HG03342 (cell line): ENCODE measurements around the gene PNPLA5.

Source experiments
- ATAC-seq: cut with Tn5 transposase; IDR thresholded peaks from one replicate; pipeline ENCODE4 v1.9.1; 2021; ENCODE audit warnings: mild to moderate bottlenecking, moderate library complexity; ENCODE audit not compliant: unreplicated experiment

The PNPLA5 gene

GRCh38 chr22:43901976-43902643 lies 10.3 kb upstream of the PNPLA5 start:
- ATAC-seq = no peak

GRCh38 chr22:43900206-43900605 lies 8.4 kb upstream of the PNPLA5 start:
- ATAC-seq = no peak

DNA sequence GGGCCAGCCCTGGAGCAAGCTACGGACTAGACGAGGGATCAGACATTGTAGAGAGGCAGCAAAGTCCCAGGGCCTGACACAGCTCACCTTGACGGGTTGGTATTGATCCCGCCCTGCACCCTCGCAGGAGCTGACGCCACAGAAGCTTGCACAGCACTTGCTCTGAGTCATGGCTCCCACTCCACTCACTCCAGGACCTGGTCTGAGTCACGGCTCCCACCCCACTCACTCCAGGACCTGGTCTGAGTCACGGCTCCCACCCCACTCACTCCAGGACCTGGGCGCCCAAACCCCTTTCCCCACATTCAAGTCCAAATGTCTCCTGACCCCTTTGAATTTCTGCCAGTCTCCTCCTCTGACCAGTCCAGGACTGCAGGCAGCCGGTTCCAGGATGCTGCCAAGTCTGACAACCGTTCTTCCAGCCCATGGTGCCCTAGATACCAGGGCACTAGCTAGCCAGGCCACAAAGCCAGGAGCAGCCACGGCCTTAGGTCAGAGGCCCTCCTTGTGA lies 6.0 kb upstream of the PNPLA5 start:
- no peak for ATAC-seq

GRCh38 chr22:43895986-43896645 lies 4.3 kb upstream of the PNPLA5 start:
- no peak for ATAC-seq

DNA sequence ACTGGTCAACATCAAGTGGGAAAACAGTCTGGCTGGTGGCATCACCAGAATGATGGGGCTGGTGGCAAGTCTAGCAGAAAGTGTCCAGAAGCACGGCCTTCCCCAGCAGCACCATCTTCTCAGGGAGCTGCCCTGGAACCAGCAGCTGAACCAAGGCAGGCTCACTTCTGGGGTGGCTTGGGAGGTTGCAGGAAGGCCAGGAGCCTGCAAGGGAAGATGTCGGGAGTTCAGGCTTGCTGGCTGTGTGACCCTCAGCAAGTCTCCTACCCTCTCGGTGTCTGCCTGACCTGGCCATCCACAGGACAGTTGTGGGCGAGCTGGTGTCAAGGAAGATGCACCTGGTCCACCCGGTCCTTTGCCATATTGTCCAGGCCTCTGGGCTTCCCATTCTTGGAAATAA lies 2.3 kb upstream of the PNPLA5 start:
- no peak for ATAC-seq

DNA sequence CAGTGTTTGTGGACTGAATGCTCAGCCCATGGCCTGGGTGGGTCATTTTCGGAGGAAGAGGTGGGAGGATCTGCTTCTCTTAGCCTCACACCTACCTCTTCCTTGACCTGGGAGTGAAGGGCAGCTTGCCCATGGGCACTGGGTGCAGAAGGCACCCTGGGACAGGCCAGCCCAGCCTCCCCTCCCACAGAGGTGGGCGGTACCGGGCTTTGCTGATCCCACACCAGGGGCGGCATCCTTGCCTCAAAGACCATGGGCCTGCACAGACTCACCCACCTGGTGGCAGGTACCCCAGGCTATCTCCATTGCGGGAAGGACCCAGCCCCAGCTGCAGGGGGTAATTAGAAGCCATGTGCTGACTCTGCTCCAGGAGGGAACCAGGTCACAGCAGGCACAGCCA lies 1.5 kb upstream of the PNPLA5 start:
- ATAC-seq = no peak

DNA sequence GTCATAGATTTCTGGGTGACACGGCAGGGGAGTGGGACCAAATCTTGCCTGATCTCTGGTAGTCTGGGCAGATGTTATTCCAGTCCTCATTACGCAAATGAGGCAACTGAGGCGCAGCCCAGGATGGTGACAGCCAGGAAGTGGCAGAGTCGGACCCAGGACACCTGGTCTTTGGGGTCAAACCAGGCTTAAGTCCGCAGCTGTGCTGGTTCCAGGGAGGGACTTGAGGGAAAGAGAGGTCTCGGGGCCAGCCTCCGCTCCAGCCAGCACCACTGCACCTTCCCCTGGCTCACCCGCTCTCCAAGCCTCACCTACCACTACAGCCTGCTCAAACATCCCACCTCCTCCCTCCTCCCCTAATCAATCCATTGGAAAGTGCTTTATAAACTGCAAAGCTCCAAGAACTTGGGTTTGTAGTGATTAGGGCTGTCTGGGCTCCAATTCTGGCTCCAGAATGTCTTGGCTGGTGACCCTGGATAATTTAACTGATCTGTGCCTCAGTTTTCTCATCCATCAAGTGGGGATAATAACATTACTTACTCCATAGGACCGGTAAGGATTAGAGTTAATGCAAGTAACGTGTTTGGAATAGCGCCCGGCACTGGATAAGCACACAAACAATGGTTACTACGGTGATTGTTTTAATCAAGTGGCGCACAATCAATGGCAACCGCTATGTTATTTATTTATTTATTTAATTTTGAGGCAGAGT lies 526 bp upstream of the PNPLA5 start:
- ATAC-seq = no peak

DNA sequence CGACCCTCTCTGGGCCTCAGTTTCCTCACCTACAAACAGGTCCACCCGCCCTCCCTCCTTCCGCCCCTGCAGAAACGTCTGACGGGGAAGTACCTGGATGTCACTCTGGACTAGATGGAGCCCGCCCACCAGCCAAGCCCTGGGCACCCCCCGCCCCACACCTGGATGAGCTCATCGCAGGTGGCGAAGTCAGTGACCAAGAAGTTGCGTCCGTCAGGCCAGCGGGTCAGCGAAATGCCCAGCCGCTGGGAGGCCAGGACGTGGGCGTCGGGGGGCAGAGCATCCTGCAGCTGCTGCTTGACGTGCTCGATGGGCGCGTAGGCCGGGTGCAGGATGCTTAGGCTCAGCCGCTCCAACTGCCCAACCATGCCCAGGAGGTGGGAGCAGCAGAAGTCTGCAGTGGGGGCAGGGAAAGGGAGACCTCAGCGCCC lies 897 bp downstream of the PNPLA5 start:
- no peak for ATAC-seq

DNA sequence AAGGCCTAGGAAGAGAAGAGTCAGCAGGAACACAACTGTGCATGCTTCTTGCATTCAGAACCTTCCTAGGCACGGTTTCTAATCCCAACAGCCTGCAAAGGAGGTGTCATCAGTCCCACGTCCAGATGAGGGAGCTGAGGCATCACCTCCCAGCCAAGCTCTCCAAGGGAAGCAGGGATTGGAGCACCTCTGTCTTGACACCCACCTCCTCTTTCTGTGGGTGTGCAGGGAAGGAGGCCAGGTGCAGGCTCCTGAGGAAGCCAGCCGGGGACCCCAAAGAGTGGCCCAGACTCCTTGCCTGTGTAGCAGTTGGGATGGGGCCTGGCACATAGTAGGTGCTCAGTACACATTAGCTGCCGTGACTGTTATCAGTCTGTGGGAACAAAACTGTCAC lies 2.0 kb downstream of the PNPLA5 start:
- no peak for ATAC-seq

GRCh38 chr22:43889201-43889859 lies 2.5 kb downstream of the PNPLA5 start:
- ATAC-seq = no peak

GRCh38 chr22:43888740-43889139 lies 3.1 kb downstream of the PNPLA5 start:
- no peak for ATAC-seq

GRCh38 chr22:43887391-43887790 lies 4.4 kb downstream of the PNPLA5 start:
- no peak for ATAC-seq

GRCh38 chr22:43886231-43886630 lies 5.6 kb downstream of the PNPLA5 start:
- no peak for ATAC-seq

DNA sequence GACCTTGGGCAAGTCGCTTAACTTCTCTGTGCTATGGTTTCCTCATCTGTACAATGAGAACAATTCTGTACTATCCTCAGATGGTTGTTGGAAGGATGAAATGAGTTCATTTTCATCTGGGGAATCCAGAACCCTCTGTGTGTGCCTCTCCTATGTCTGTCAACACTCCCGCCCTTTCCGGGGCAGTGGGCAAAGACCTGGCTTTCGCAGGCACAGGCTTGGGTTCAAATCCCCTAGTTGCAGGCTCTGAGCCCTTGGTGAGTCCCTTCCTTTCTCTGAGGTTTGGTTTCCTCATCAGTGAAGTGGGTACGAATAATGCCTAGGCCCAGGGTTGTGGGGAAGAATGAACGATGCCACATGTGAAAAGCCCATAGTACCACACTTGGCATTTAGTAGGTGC lies 6.0 kb downstream of the PNPLA5 start:
- no peak for ATAC-seq

DNA sequence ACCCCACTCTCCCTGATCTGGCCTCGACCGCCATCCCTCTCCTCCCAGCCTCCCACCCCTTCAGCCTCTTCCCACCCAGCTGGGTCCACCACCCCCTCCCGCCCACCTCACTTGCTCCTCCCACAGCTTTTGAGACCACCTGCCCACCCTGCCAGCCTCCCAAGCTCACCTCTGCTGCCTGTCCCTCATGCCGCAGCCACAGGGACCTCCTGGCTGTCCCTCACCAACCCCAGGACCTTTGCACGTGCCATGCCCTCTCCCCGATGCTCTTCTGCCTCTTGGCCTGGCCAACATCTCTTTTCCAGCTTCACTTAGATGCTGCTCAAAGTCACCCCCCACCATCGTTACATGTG lies 6.5 kb downstream of the PNPLA5 start:
- ATAC-seq = no peak

GRCh38 chr22:43884600-43885318 lies 7.1 kb downstream of the PNPLA5 start:
- peak; percentile 72 for ATAC-seq

DNA sequence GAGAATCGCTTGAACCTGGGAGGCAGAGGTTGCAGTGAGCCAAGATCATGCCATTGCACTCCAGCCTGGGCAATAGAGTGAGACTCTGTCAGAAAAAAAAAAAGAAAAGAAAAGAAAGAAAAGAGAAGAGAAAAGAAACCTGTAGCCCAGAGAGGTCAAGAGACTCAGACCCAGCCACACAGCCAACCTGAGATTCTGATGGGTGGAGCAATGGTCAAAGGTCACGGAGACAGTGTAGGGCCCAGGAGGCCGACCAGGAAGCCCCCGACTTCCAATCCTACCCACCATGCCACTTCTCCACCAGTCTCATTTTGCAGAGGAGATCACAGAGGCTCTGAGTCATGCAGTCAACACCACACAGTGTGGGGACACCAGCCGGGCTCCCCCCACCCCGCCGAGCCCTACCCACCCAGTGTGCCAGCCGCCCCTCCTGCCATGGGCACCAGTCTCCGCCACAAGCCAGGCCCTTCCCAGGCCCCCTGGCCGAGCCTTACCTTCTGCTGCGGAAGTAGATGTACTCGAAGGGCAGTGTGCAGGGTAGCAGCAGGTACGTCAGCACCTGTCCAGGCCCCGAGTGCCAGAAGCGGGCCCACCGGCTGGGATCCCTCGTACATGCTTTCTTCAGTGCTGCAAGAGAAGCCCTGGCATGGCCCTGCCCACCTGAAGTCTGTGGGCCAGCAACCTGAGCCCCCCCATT lies 7.9 kb downstream of the PNPLA5 start:
- no peak for ATAC-seq

DNA sequence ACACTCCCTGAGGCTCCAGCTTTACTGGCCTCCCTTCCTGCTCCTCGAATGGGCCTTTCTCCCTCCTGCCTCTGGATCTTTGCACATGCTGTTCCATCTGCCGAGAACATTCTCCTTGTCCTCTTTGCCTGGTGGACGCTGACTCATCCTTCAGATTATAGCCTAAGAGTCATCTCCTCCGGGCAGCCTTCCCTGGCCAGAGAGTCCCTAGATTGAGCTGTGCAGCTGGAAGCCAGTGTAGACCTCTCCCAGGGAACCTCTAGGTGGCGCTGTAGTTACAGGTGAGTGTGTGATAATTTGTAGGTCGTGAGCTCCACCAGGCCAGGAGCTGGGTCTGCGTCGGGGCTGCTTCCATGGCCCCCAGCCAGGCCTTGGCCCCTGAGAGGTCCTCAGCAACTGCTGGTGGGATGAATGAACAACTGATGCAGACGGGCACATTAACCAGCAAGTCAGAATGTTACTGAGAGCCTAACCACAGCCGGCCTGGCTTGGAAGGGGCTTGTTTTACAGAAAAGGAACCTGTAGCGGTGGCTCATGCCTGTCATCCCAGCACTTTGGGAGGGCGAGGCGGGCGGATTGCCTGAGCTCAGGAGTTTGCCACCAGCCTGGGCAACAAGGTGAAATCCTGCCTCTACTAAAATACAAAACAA lies 8.7 kb downstream of the PNPLA5 start:
- ATAC-seq = no peak

DNA sequence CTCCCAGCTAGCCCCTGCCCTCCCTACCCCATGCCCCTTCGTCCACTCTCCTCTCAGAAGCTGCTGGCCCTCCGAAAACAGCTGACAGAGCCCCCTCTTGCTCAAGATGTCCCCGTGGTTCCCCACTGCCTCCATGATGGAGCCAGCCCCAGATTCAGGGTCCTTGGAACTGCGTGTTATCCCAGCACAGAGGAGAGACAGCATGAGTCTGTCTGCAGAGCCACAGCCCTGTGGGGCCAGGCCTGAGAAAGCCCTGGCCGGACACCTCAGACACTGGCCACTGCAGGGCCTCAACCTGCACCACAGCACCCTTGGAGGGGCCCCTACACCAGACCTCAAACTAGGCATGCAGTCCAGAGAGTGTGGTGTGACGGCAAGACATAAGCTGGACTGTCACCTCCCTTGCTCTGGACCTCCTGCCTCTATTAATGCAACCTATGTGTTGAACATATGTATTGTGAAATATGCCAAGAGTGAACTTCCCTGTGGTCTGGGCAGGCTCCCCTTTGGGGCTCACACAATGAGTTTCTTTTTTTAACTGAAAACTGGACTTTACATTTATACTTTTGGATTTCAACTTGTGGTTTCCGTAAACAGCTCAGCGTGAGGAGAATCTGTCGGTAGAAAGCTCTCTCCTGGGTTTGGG lies 9.6 kb downstream of the PNPLA5 start:
- no peak for ATAC-seq
